GM10248 (cell line): Measurements from ENCODE around the gene C19orf33.
"Not testable (repeated sequence)": the region's sequence is repeated elsewhere in the genome, so short reads cannot be mapped to it uniquely, and the experiment has no call there.

Experiments
- CTCF ChIA-PET: fragments of 300-600 bp; sonication (Branson Sonifier 250); formaldehyde crosslinking; extraction: SDS; loops from one replicate; lab custom pipeline; 2021; ENCODE audit warnings: antibody characterized with exemption; lab: Yijun Ruan, JAX
- POLR2A ChIA-PET: fragments of 350-650 bp; sonication (Branson Sonifier 250); formaldehyde crosslinking; extraction: SDS; loops from one replicate; lab custom pipeline; 2020; ENCODE audit warnings: antibody characterized with exemption; lab: Yijun Ruan, JAX
- DNase-seq: peaks from one replicate; pipeline ENCODE4 v3.0.0; 2012; ENCODE audit errors: extremely low spot score
- CTCF ChIP-seq: IDR thresholded peaks from 2 replicates; pipeline ENCODE4 v1.5.1; 2012; ENCODE audit warnings: mild to moderate bottlenecking, low read depth; ENCODE audit errors: extremely low read depth, missing control alignments, control extremely low read depth

C19orf33 gene

GRCh38 chr19:38303517-38304351 is at the start of gene C19orf33:
C19orf33 (plus strand) TSS chr19:38304251; CDS start chr19:38304262, 11 bp downstream.
- CTCF ChIA-PET = interaction anchor here (1.1 to 1.6 kb wide), 2 partner anchors 18 to 40 kb away, joined by 3 read pairs; no protein-coding TSS in a partner anchor
- no peak for DNase-seq
- no peak for TF ChIP-seq CTCF
- POLR2A ChIA-PET = no interaction called here

- DNase-seq = no peak
- CTCF ChIA-PET = interaction anchor here (0.7 to 5.0 kb wide), 4 partner anchors 8 to 21 kb away, joined by 3 to 31 read pairs (median 4); partner anchors contain the start of gene SPINT2
- POLR2A ChIA-PET = interaction anchor here (0.6 kb wide), 1 partner anchor 122 kb away, joined by 3 read pairs; no protein-coding TSS in a partner anchor
- TF ChIP-seq CTCF = no peak
These were observed 48.6 kb upstream of the C19orf33 start for GRCh38 chr19:38255383-38256014.

GRCh38 chr19:38261942-38262341 is 42.1 kb upstream of the C19orf33 start:
- DNase-seq, POLR2A ChIA-PET: not testable (repeated sequence)
- CTCF ChIA-PET = interaction anchor here (1.9 kb wide), 1 partner anchor 10 kb away, joined by 4 read pairs; no protein-coding TSS in a partner anchor

GRCh38 chr19:38262585-38263268 is 41.3 kb upstream of the C19orf33 start:
- ChIA-PET POLR2A (no interaction called here), CTCF (interaction anchor here (1.9 kb wide), 1 partner anchor 11 kb away, joined by 4 read pairs; no protein-coding TSS in a partner anchor)
- no peak for TF ChIP-seq CTCF
- DNase-seq = no peak

GRCh38 chr19:38263689-38264485 is 40.2 kb upstream of the C19orf33 start:
- DNase-seq = peak; percentile 80
- TF ChIP-seq CTCF = no peak
- CTCF ChIA-PET = interaction anchor here (0.7 to 1.4 kb wide), 4 partner anchors 9 to 40 kb away, joined by 3 to 6 read pairs (median 4); partner anchors contain the start of gene C19orf33
- POLR2A ChIA-PET = no interaction called here

GRCh38 chr19:38264486-38265212 is 39.4 kb upstream of the C19orf33 start, which contains the start of gene SPINT2:
SPINT2 (plus strand) TSS chr19:38264573; CDS start chr19:38264893, 320 bp downstream.
- TF ChIP-seq CTCF = no peak
- ChIA-PET POLR2A (no interaction called here), CTCF (interaction anchor here (1.3 to 2.3 kb wide), 4 partner anchors 10 to 363 kb away, joined by 4 to 9 read pairs (median 5); no protein-coding TSS in a partner anchor)
- peak; percentile 56 for DNase-seq
